ENCODE results near the gene C18orf63.

- no peak for TF ChIP-seq POLR2A (IDR thresholded peaks at IDR 0.05; ENCODE audit: low read depth, low read length)
- TF ChIP-seq POLR2AphosphoS5 (IDR thresholded peaks at IDR 0.05; ENCODE audit: low read depth, low read length) = no peak
Observed at GRCh38 chr18:74276609-74277008, 39.0 kb upstream of the C18orf63 start.
